ENCODE measurements around the gene PCDH9.

GRCh38 chr13:66489172-66489571 lies 741.0 kb downstream of the PCDH9 start:
- TF ChIP-seq EZH2 (IDR thresholded peaks at IDR 0.05), result no peak
- no peak for TF ChIP-seq POLR2AphosphoS5 (IDR thresholded peaks at IDR 0.05; ENCODE audit: borderline replicate concordance, low read depth, low read length)
